ENCODE results near the gene CA4.
"Not testable (repeated sequence)": the region's sequence is repeated elsewhere in the genome, so short reads cannot be mapped to it uniquely, and the experiment has no call there.

Gene CA4

DNA sequence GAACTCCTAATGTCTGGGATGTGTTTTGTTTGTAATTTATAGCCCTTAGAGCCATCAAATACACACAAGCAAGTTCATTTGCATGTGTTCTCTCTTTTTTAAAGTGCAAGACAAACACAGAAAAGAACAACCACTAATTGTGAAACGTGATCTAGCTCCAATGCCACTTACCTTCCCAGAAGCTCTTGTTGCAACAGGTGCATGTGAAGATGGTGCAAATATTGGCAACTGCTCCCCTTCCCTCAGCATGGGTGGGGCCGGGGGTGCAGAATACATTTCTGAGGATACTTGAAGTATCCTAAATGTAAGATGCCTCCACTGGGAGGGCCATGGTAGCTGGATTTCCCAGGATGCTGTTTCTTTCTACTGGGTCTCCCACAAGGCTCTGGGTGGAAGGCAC, 28.4 kb downstream of the CA4 start:
- not testable (repeated sequence) for DNase-seq

DNA sequence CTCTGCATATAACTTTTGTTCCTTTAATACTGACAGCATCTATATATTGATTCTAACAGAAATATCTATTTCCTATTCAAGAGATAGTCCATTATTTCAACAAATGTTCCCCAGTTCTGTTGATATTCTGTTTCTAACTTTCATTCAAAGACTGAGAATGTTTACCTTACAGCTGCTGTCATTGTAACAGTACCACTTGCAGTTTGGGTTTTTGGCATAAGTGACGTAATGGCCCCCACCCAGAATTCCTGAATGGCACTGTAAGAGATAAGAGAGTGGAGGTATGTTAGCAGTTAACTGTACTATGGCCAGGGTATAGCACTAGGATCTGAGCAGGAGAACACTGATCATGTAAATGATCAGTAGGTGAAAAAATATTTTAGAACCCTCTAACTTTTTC, 30.6 kb downstream of the CA4 start:
- not testable (repeated sequence) for DNase-seq

DNA sequence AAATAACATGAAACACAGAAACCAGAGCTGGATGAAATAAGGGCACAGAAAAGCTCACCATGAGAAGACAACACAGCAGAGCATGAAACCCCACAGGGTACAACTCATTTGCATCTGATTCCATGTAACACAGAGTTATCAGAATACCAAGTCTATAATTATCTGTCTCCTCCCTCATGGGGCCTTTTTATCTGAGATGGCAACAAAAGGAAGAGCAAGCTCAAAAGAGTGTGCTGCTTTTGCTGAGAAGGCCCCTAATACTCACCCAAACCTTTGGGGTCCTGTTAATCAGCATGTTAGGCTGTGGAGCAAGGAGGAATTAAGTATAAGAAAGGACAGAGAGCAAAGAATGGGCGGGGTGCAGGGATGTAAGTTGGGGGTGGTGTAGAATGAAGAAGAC, 36.6 kb downstream of the CA4 start:
- DNase-seq: not testable (repeated sequence)

DNA sequence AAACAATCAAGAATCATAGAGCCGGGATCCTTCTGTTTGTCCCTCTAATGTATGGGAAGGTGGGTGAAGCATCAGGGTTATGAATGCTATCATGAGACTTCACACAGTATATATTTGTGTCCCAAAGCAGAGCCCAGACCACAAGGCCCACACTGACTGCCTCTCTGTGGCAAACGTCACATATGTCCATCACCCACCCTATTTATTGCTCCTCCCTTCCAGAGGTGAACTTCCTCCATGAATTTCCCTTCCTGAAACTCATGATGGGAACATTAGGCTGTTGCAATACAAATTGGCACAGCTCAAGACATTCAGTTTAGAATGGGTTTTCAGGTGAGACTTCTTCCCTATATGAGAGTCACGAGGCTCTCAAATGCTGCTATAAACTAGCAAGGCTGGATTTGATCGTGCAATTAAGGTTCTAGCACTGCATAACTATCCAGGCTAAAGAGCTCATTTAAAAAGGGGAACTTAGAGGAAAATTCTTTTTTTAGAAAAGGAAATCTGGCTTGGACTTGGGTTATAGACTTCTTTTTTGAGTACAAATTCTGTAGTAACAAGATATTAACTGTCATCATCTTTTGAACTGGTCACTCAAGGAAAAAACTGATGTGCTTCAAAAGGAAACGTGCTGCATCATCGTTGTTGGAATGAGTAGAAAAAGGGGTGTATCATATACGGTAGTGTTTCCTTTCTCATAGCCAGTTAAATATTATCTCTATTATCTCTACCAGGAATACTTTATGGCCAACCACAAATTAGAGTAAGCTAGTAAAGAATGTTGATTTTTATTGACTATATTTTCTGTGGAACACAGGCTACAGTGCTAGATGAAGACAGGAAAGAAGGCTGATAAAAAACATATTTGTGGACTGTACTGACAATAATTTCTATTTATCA, 37.3 kb downstream of the CA4 start:
- not testable (repeated sequence) for DNase-seq

DNA sequence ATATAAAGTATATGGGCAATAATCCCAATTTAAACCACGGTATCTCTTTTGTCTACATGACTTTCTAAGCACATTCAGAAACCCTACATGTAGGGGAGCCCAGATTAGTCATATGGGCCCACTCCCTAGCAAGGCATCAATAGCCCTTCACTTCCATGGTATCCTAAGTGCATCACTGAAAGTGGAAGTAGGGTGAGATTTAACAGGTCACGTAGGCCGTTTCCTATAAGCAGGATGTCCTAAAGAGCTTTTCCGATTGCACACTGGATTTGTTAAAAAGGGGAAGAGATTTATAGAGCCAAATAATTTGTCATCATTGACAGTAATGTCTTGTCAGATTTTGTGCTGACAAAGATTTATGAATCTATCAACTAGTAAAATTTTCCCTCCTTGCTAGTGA, 39.0 kb downstream of the CA4 start:
- no peak for DNase-seq

DNA sequence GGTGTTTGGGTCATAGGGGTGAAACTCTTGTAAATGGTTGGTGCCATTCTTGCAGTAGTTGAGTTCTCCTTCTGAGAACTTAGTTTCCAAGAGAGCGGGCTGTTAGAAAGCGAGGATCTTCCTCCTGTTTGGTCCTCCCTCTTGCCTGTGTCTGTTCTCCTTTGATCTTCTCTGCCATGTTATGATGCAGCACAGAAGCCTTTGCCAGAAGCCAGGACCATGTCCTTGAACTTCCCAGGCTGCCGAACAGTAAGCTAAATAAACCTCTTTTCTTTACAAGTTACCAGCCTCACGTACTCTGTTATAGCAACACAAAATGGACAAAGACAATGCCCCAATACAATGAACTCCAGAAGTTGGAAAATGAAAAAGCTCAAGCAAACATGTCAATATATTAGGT, 40.3 kb downstream of the CA4 start:
- DNase-seq: not testable (repeated sequence)

DNA sequence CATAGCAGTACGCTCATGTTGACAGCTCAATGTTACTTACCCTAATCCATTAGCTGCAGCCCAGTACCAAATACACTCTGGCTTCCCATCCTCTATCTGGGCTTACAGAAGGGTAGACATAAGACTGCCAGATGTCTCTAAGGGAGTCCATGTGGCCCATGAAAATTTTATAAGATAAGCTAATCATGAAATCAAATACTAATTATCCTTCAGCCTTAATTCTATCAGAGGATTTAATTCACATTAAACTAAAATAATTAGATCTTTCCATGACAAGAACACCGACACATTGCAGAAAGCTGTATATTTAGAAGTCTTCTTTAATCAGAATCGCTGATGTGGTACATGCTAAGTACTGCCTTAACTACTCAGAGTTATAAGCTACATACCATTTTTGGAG, 43.3 kb downstream of the CA4 start:
- DNase-seq: not testable (repeated sequence)

DNA sequence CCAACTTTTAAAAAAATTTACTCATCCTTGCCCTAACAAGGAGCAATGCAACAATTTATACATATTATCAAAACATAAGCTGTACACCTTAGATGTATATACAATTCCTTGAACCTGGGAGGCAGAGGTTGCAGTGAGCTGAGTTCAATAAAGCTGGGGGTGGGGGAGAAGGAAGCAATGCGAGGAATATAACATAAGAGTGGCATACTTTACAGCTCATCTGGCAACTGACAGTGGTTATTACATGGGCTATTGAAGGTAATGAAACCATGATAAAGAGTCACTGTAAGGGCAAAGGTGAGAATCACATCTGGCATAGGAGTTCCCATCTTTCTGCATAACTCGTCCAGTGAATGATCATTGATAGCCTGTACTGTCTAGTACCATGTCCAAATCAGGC, 43.7 kb downstream of the CA4 start:
- DNase-seq: no peak

DNA sequence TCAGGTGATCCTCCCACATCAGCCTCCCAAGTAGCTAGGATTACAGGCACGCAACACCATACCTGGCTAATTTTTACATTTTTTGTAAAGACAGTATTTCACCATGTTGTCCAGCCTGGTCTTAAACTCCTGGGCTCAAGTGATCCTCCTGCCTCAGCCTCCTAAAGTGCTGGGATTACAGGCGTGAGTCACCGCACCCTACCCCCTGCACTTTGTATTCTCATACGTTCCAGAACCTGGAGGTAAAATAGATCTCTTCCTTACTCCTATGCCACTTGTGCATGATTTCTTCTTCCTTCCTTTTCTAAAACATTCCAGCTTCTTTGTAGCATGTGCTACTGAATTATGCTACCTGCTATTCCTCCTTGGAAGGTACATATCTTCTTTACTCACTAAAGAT, 44.4 kb downstream of the CA4 start:
- not testable (repeated sequence) for DNase-seq

DNA sequence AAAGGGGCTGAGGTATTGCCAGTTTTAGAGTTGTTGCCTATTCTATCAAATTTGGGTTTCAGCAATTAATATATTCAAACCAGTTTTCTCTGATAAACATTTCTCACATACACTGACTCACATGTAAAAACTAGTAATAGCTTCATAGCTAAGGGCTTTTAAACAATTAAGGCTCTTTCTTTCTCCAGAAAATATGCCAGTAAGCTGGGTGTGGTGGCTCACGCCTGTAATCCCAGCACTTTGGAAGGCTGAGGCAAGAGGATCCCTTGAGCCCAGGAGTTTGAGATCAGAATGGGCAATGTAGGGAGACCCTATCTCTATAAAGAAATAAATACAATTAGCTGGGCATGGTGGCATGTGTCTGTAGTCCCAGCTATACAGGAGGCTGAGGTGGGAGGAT, 48.9 kb downstream of the CA4 start:
- not testable (repeated sequence) for DNase-seq

DNA sequence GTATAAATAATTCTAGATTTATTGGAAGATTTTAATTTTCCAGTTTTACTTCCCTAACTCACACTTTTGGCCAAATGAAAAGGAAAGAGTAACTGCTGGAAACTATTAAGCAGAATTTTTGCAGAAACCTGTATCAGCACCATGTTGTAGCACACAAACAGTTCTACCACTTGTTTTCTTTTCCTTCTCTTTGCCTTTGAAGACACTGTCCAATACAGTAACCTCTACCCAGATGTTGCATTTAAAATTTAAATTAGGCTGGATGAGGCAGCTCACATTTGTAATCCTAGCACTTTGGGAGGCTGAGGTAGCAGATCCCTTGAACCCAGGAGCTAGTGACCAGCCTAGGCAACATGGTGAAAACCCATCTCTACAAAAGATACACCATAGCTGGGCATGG, 56.0 kb downstream of the CA4 start:
- not testable (repeated sequence) for DNase-seq

DNA sequence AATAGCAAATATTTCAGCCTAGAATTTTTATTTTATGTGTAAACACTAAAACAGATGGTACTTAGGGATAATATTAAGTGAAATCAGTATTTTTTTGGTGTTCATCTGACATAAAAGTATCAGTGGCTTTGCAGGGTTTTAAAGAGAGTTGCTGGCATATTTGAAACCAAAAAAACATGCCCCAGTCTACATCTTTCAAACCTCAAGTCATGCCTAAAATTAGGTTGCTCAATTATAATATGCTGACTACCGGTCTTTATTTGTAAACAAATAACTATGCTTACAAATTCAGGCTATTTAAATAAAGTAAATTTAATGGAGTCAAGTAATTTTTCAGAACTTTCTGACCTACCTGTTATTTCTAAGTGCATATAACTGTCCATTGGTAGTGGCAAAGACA, 58.5 kb downstream of the CA4 start:
- DNase-seq: not testable (repeated sequence)

All from DMS 273 treated with DMSO at 0.1 percent for 48 hours (cell line).